Activated T-cell treated with anti-CD3 and anti-CD28 coated beads, Interleukin-2, amount 50 U/mL, for 48 hours (primary cell): Measurements from ENCODE around the gene TTLL11.

ENCODE experiments used
- DNase-seq, 2 experiments: peaks; one replicate each; pipeline ENCODE4 v3.0.0-alpha.2; 2020

Gene TTLL11

DNA sequence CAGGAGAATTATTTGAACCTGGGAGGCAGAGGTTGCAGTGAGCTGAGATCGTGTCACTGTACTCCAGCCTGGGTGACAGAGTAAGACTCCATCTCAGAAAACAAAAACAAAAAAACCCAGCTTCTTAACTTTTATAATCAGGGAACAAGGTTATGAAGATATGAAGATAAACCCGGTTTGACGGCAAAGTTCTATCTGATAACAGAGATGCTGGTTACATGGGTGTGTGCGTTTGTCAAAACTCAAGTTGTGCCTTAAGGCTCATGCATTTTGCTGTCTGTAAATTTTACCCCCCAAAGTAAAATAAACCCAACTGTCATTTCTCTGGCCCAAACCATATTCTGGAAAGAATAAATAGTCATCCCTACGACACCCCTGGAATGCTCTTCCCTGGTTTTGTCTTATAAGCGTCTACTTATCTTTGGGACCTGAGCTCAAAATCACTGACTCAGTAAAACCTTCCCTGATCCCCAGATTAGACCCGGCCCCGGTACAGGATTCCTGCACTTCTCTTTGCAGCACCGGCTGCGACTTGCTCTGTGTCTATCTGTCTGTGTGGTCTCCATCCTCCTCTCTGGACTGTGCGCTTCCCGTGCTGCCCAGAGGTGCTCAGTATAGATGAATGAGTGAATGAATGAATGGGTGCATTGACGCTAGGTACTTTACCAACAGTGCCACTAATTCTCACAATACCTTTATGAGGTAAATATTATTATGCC lies 269.5 kb downstream of the TTLL11 start:
- no peak for DNase-seq

DNA sequence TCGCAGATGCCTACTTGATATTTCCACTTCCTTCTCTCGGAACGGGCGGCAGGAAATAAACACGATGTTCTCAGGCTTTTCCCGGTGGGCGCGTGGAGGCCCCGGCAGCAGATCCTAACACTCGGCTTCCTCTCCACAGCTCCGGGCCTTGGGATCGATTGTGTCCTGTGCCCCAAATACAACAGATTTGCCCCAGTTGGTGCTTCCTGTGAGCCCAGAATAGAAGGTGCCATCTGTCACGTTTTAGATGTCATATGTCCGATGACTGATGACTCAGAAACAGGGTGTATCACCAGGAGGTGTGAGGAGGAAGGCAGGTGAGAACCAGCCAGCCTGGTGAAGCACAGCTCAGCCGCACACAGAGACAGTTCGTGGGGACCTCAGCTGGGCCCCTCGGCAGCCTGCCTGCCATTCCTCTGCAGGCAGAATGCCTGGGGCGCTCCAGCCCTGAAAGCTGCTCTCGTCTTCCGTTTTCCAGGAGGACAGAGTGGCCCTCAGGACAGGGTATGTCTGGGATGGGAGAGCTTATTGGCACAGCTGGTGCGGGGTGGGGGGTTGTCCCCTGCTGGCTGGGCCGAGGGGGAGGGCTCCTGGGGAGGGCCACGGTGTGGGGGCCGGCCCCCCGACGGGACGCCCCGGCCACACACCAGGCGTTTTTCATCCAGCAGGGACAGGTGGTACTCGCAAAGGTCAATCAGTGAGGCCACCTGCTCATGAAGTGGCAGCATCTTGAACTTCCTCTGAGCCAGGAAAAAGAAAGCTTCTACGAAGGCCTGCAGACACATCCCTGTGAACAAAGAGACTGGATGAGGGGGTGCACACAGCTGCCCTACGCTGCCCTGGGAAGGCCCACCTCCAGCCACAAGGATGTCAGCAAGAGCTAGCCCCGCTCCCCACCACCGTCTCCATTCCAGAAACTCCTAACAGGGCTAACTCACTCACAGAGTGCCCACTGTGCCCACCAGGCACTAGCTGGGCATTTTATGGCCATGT lies 270.7 kb downstream of the TTLL11 start:
- no peak for DNase-seq

DNA sequence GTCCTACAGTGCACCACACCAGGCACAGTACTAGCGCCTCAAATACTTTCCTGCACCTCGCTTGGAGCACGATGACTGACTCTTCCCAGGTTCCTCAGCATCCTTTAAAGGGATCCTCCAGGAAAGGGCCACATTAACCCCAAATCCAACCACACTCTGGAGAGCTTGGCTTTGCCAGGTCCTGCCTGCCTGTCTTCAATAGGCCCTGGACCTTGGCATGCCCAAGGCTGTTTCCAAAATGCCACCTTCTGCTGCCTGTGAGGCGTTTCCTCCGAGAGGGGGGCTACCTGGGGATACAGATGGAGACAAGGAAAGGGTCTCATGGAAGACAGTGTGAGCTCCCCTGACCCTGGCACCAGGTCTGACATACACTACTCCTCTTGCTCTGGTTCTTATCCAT lies 271.8 kb downstream of the TTLL11 start:
- no peak for DNase-seq

DNA sequence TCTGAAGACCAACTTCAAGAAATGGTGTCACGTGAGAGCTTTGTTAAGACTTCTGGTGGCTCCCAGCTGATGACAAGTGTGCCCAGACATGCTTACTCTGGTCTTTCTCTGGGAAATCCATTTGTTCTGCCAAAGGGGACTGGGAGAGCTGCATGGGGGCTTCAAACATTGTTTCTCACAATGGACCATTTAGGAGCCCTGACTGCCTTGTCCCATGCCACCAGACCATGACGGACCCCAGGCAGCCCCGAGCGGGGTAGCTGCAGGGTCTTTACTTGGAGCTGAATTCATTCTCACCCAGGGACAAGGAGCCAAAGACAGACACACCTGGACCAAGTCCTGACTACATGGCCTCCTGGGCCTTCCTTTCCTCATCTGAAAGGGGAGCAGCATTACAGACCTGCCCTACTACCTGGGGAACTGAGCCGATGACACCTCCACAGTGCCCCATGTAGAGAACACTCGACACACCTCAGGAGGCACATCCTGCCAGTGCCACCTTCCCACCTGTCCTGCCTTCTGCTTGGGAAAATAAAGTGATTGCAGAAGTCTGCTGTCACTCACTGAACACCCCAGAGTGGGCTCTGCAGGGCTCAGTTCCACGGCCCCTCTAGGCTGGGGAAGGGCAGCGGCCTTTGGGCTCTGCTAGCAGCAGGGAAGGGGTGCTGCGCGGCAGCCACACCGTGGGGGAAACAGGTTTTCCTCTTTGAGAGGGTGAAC lies 272.7 kb downstream of the TTLL11 start:
- DNase-seq, result no peak

DNA sequence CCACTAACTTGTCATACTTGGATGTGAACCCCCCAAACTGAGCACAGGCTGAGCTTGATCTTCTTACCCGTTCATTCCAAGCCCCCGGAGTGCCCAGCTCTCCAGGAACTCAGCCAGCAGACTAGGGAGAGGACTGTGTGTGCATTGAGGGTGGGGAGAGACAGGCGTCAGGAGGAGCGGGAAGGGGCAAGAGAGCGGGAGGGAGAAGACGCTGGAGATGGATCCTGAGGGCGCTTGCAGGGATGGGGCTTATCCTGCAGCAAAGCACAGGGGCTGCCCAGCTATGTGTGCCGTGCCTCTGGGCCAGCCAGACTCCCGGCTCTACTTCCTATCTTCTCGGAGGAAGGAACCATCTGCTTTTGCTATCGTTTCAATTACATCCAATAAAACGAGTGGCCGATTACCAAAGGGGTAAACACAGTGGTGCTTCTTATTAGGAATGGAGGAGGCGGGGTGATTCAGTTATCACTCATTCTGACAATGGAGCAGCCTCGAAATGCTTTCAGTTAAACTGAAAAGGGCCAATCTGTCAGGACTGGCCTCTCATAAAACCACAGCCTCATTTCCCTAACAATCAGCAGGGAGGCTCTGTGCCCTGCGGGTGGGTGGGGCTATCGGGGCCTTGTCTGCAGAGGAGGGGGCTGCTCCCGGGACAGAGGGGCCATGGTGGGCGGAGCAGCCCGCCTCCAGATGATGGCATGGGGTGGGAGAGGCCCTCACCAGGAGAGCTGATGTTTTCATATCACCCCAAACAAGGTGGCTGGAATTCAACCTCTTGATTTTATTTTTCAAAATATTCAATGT lies 273.5 kb downstream of the TTLL11 start:
- DNase-seq, result no peak

DNA sequence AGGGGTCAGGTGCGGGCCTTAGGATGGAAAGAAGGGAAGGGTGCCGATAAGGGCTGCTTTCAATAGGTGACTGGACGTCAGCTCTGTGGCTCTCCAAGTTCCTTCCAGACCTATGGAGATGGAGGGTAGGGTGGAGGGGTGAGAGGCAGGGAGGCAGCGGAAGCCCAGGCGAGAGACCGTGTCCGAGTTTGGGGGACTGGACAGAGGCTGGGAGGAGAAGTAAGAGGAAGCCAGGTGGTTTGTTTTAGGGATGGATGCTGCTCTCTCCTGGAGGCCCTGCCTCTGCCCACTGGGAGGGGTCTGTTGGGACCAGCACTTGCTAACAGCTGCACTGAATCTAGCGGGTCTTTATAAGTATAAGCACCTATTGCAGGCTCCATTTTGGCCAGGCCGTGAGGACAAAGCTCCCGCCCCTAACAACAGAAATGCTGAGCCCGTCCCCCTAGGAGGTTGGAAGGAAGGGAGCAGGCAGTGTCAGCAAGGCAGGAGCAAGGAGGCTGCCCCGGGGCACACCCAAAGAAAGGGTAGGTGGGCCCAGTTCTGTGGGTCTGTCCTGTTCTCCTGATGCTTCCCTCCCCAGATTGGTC lies 274.2 kb downstream of the TTLL11 start:
- no peak for DNase-seq

DNA sequence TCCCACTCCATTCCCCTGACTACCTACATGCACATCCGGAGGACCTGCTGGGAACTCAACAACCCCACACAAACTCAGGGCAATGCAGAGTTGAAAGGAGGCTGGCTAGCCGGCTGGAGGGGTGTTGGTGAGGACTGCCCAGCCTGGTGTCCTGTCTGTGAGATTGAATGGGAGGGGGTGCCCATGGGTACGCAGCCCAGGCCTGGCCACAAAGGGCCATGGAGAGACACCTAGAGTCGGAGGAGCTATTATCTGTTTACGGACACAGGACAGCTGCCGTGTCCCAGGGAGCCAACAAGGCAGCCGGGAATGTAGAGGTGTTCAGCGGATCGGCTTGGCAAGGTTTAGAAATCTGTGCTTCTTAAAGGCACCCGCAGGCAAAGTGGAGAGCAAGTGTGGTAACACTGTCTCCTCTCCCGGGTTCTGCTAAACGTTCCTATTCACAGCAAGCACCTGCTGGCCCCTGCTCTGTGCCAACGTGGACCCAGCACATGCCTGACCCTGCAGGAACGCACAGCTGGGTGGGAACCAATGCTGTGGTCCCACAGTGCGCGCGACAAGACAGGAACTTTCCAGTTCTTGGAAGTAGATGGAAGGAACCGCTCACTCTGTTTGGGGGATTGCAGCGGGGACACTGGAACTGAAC lies 275.0 kb downstream of the TTLL11 start:
- no peak for DNase-seq

DNA sequence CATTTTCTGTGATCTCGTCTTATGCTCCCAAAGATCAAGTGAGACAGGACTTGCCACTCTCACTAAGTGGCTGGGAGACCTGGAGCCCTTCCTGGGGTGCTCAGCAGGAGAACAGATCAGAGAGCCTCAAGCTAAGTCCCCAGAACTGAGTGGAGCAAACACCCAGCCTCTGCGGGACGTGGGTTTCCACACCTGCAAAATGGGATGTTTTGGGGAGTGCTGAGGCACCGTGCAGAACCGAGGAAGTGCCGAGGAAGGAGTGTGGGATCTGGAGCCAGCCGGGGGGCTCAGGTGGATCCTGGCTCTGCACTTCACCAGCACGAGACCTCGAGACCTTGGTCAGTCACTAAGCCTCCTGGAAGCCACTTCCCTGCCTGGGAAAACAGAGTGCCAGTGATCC lies 275.6 kb downstream of the TTLL11 start:
- DNase-seq, result no peak

DNA sequence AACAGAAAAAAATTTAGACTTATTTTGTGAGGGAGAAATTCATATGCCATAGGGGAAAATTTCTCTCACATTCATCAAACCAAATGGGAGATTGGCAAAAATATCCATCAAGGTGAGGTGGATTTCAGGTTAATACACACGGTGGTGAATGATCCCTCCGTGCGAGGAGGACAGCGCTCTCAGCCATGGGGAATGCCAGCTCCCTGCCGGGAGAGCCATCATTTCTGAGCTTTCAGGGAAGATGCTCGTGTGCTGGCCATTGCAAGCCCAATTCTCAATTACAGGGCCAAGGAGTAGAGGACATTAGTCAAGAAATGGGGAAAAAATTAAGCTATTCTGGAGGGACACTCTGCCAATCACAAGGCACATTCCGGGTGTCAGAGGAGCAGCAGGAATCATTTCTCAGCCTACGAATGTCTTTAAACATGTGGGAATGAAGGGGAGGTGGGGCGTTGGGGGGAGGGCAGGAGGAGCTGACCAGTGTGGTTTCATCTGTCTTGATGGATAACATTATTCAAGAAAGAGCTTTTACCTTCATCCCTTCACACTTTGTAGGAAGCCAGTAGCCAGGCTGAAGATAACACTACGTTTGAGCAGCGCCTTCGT lies 276.2 kb downstream of the TTLL11 start:
- DNase-seq, result no peak

DNA sequence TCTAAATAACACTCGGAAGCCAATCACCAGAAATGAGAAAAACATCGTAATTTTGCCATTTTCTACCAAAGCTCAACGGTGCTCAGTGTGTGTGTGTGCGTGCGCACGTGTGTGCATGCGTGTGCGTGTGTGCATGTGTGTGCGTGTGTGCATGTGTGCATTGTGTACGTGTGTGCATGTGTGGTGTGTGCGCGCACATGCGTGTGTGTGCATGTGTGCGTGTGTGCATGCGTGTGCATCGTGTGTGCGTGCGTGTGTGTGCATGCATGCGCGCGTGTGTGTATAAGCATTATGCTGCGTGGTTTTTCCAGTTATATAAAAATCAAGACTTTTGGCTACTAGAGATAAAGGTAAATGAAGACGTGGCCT lies 276.7 kb downstream of the TTLL11 start:
- DNase-seq, result no peak

DNA sequence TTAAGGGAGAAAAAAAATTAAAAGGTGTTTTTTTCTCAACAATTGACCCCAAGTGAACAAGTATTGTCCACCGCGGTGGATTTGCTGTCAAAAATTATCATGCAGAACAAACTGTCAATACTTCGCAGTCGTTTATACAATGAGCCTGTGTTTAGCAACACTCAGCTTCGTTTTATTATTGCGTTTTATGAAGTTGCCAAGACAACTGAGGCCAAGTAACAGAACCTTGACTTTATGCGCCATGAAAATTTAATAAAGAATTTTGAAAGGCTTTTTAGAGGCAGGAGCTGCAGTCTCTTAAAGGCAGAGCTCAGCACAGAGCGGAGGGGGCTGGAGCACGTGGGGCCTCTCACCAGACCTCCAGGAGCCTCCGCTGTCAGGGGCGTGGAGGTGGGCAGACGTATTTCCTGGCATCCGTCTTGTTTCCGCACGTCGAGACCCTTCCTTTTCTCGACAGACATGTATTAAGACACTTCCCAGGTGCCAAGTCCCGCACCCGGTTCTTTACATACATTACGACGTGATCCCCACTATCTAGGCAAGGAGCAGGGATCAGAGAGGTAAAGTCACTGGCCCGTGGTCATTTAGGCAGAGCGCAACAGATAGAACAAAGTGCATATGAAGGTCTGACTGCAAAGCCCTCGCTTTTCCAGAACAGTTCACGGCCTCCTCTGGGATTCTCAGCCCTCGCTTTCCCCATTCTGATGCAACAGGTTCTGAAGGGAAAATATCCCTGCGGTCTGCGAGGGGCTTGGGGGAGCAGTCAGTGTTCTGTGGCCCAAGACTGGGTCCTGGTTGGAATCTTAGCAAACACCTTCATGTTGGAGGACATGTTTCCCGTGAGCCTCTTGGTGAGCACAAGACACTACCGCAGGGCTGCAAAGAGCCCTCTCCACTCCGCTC lies 277.3 kb downstream of the TTLL11 start:
- DNase-seq, result no peak

DNA sequence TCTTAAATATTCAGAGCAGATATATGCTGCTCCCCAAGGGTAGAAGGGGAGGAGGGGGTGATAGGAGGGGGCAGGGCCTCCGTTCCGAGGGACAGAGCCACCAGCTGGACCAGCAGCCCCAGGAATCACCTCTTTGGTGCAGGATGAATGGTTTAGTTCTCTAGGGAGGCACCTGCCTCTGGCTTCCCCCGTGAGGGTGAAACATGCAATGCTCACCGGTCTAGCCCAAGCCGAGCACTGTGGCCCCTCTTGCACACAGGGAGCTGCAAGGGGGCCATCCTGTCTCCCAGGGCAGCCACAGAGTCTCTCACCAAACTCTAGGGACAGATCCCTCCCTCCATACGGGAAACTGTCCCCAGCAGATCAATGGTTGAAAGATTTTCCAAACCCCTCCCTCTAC lies 278.0 kb downstream of the TTLL11 start:
- no peak for DNase-seq

DNA sequence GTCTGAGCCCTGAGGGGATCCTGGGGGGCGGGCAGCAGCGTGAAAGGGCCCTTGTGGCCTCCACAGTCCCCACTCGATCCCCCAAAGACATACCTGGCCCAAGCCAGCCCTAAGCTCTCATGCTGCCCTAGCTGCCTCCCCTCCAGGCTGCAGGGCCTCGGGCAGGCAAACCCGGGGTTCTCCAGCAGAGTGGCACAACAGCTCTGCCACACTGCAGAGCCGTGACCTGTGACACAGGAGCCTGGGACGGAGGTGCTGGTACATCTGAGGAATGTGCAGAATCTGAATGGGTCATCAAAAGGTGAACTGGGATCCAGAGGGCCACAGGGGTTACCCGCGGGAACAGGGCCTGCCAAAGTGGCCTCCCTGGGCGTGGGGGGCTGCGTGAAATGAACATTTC lies 278.5 kb downstream of the TTLL11 start:
- DNase-seq, result no peak

DNA sequence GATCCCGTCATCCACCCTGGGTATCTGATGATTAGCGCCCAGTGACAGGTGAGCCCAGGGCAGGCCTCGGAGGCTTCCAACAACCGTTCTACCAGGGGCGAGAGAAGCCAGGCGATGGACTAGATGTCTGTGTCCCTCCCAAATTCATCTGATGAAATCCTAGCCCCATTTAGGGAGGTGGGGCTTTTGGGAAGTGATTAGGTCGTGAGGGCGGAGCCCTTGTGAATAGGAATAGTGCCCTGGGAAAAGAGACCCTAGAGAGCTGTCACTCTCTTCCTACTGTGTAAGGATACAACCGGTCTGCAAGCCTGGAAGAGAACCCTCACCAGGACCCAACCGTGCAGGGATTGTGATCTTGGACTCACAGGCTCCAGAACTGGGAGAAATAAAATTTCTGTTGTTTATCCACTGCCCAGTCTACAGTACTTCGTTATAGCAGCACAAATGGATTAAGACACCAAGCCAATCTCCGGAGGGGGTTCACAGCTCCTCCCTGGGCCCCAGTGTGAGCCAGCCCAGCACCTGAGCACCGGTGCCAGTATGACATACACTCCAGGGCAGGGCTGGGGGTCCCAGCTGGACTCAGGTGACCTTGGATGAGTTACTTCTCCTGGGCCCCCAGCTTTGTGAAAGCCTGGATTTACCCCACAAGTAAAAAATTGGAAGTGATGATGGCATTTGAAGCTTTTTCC lies 279.4 kb downstream of the TTLL11 start:
- DNase-seq, result no peak

DNA sequence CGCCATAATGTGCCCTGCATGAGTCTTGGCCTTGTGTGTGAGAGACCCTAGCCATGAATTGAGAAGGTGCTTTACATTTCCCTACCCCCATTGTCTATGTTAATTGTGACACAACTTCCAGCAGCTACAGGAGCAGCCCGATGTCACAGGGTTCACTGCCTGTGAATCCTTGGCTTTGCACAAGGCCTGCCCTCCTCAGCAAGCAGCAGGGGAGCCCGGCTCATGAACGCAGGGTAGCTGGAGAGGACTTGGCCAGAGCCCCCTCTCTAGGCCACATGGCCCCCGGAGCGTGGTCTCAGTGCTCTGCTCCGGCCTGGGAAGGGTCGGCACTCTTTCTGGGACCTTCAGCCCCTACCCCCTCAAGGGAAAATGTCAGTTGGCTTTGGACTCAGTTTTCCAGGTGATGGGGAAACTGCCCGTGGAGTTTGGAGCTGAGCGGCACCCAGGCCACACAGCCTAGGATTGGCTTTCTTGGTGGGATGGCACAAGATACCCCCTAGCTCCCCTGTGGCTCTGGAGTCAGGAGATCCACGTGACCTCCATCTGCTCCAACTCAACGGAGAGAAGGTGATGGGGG lies 280.9 kb downstream of the TTLL11 start:
- DNase-seq, result no peak

DNA sequence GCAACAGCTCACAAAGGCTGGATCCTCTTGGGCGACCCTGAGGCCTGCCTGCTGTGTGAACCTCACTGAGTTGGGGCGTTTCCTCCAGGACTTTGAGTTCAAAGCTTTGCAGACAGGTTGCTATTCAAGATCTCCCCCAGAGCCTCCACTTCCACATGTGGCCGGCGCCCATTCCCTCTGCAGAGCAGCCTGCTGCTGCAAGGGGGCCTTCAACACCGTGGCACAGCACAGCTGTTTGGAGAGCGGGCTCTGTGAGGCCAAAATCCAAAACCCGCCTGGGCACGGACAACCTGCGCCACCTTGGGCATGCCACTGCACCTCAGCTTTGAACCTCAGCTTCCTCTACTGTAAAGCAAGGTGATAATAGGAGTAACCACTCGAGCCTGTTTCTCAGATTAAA lies 281.4 kb downstream of the TTLL11 start:
- no peak for DNase-seq

DNA sequence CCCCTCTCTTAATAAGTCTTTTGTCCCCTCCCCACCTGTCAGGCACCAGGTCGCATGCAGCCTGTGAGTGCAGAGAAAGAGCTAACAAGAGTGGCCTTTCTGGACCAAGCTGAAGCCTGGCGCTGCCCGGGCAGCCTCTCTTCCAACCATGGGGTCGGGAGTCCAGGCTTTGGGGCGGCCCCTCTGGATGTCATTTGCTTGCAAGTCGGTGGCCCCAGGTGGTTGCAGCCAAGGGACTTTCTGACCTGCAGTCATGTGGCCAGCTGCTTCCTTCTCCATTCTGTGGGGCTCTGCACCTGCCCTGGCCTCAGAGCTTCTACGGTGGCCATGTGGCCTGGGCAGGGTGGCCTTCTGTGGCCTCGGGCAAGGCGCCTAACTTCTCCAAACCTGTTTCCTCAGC lies 282.0 kb downstream of the TTLL11 start:
- no peak for DNase-seq

DNA sequence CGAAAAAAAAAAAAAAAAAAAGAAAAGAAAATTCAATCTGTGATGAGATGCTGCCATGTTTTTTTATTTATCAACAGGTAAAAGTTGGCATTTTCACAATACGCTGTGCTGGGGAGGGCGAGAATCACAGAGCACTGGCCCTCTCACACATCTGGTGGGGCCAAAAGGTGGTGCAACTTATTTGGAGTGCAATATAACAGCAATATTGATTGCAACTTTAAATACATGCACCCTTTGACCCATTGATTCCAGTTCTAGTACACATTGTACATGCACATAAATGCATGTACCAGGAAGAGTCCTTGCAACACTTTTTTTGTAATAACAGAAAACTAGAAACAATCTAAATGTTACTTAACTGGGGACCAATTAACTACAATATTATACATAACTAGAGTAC lies 282.6 kb downstream of the TTLL11 start:
- no peak for DNase-seq

DNA sequence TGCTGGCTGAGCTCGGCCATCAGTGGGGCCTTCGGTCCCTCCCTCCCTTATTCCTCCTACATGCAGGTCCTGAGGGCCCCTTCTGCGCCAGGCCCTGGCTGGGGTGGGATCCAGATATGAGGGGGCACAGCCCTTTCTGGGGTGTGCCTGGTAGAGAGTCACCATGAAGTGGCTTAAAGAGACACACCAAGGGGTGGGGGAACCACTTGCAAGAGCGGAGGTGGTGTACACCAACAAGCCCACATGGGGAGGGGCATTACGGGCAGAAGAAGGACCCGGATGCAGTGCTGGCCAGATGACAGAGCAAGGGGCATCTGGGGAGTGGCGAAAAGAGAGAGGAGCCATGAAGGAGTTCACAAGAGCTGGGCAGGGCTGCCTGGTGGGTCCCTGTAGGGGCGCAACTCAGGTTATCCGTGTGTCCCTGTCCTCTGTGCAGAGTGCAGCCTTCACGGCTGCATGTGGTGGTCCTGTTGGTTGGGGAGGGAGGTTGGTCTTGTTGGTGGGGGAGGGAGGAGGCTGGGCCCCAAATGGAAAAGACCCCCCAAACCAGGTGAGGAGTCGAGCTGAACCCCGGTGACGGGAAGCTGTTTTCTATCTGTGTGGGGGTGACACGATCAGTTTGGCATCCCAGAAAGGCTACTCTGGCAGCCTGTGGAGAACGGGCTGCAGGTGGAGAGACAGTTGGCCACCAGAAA lies 283.6 kb downstream of the TTLL11 start:
- no peak for DNase-seq
